IMR-90 (cell line): ENCODE measurements around the gene POU6F1. TPM values are rescaled to one million over a fixed set of nuclear protein-coding genes. Genes with fewer than 3 reads are reported as not detected.
A peak's percentile ranks its signal among the peaks of the same experiment; 100 is the strongest.

Experiments
- ATAC-seq: fragments of 200-7000 bp; cut with Tn5 transposase; 2 replicates; pipeline ENCODE4 v1.9.1; 2020; ENCODE audit warnings: low read depth, mild to moderate bottlenecking, moderate library complexity
- BruUV-seq: library from RNA; stranded (reverse); fragments of 400-500 nt; replicated peaks from 2 replicates; lab custom pipeline; 2021; lab: Mats Ljungman, UMichigan
- CTCF ChIA-PET: fragments of 300-600 bp; formaldehyde crosslinking; extraction: SDS; loops from one replicate; lab custom pipeline; 2021; ENCODE audit warnings: antibody characterized with exemption; lab: Yijun Ruan, JAX
- POLR2A ChIA-PET: fragments of 300-600 bp; sonication (Branson Sonifier 250); formaldehyde crosslinking; loops from one replicate; lab custom pipeline; 2022; ENCODE audit warnings: antibody characterized with exemption; ENCODE audit not compliant: unreplicated experiment; lab: Charles Lee
- DNase-seq: peaks from one replicate; pipeline ENCODE4 v3.0.0; 2013
- H2AFZ ChIP-seq: replicated peaks from 2 replicates; pipeline ENCODE3; 2013; ENCODE audit warnings: low read length, mild to moderate bottlenecking; ENCODE audit not compliant: poor library complexity
- H2AK5ac ChIP-seq: 2 replicates; pipeline ENCODE4 v1.6.1; 2013; ENCODE audit warnings: low read depth, low read length, inconsistent platforms
- H2AK9ac ChIP-seq: replicated peaks from 2 replicates; pipeline ENCODE3; 2013; ENCODE audit warnings: mild to moderate bottlenecking, low read depth, low read length, moderate library complexity; ENCODE audit not compliant: poor library complexity
- H2BK120ac ChIP-seq: 2 replicates; pipeline ENCODE4 v1.6.1; 2013; ENCODE audit warnings: low read depth, low read length, inconsistent platforms
- H2BK15ac ChIP-seq: 3 replicates; pipeline ENCODE4 v1.6.1; 2013; ENCODE audit warnings: low read depth, low read length, inconsistent platforms
- H2BK20ac ChIP-seq: 2 replicates; pipeline ENCODE4 v1.6.1; 2013; ENCODE audit warnings: low read depth, mild to moderate bottlenecking, inconsistent platforms, low read length, moderate library complexity
- H2BK5ac ChIP-seq: 2 replicates; pipeline ENCODE4 v1.6.1; 2013; ENCODE audit warnings: mild to moderate bottlenecking, low read depth, low read length, inconsistent platforms; ENCODE audit not compliant: poor library complexity, severe bottlenecking
- H3K14ac ChIP-seq: replicated peaks from 2 replicates; pipeline ENCODE4 v1.6.1; 2013; ENCODE audit warnings: low read depth, low read length, inconsistent platforms
- H3K18ac ChIP-seq: 2 replicates; pipeline ENCODE4 v1.6.1; 2013; ENCODE audit warnings: low read depth, low read length, control low read depth
- H3K23ac ChIP-seq: 2 replicates; pipeline ENCODE4 v1.6.1; 2013; ENCODE audit warnings: low read depth, low read length, inconsistent platforms
- H3K27ac ChIP-seq: 2 replicates; pipeline ENCODE4 v1.5.1; 2013; ENCODE audit warnings: mild to moderate bottlenecking, control low read depth, low read length; ENCODE audit not compliant: insufficient read depth
- H3K27me3 ChIP-seq: 2 replicates; pipeline ENCODE4 v1.6.1; 2013; ENCODE audit warnings: low read length; ENCODE audit not compliant: control insufficient read depth, insufficient read depth
- H3K36me3 ChIP-seq: 2 replicates; pipeline ENCODE4 v1.6.1; 2013; ENCODE audit warnings: low read length, mixed read lengths; ENCODE audit not compliant: control insufficient read depth, insufficient read depth
- H3K4ac ChIP-seq: 2 replicates; pipeline ENCODE4 v1.6.1; 2013; ENCODE audit warnings: low read depth, low read length, inconsistent platforms
- H3K4me1 ChIP-seq: 2 replicates; pipeline ENCODE4 v1.6.1; 2013; ENCODE audit warnings: low read length, mixed read lengths; ENCODE audit not compliant: control insufficient read depth, insufficient read depth
- H3K4me2 ChIP-seq: 2 replicates; pipeline ENCODE4 v1.6.1; 2013; ENCODE audit warnings: low read depth, mild to moderate bottlenecking, control low read depth, low read length, moderate library complexity
- H3K4me3 ChIP-seq: 2 replicates; pipeline ENCODE4 v1.5.1; 2013; ENCODE audit warnings: low read depth, mild to moderate bottlenecking, control low read depth, low read length, moderate library complexity; ENCODE audit not compliant: insufficient read depth
- H3K56ac ChIP-seq: 2 replicates; pipeline ENCODE4 v1.6.1; 2013; ENCODE audit warnings: low read length, inconsistent platforms; ENCODE audit not compliant: insufficient read depth; ENCODE audit errors: extremely low read depth
- H3K79me1 ChIP-seq, 2 experiments: 2 replicates each; pipeline ENCODE4 v1.6.1; 2013; ENCODE audit warnings: low read length in 2 of 2, inconsistent platforms in 1 of 2, low read depth in 1 of 2
- H3K9ac ChIP-seq: 2 replicates; pipeline ENCODE4 v1.6.1; 2013; ENCODE audit warnings: low read depth, low read length, control low read depth
- H3K9me1 ChIP-seq: 2 replicates; pipeline ENCODE4 v1.6.1; 2013; ENCODE audit warnings: low read length, inconsistent platforms; ENCODE audit not compliant: insufficient read depth
- H3K9me3 ChIP-seq: 2 replicates; pipeline ENCODE4 v1.6.1; 2013; ENCODE audit warnings: low read length; ENCODE audit not compliant: control insufficient read depth, insufficient read depth
- H4K20me1 ChIP-seq: 2 replicates; pipeline ENCODE4 v1.6.1; 2013; ENCODE audit warnings: low read length, inconsistent platforms; ENCODE audit not compliant: insufficient read depth
- H4K5ac ChIP-seq: 2 replicates; pipeline ENCODE4 v1.6.1; 2013; ENCODE audit warnings: mild to moderate bottlenecking, low read depth, low read length, control low read depth
- H4K8ac ChIP-seq, 2 experiments: 2 replicates each; pipeline ENCODE4 v1.6.1; 2013; ENCODE audit warnings: low read depth in 2 of 2, low read length in 2 of 2, control low read depth in 1 of 2, inconsistent platforms in 1 of 2
- H4K91ac ChIP-seq: 2 replicates; pipeline ENCODE4 v1.6.1; 2013; ENCODE audit warnings: low read depth, low read length, inconsistent platforms; ENCODE audit not compliant: insufficient read depth
- CHD1 ChIP-seq: IDR thresholded peaks from 2 replicates; pipeline ENCODE4 v1.6.1; 2012; ENCODE audit warnings: low read depth, low read length, improper control_type of control experiment
- MAFK ChIP-seq: IDR thresholded peaks from 2 replicates; pipeline ENCODE4 v1.6.1; 2012; ENCODE audit warnings: low read depth, low read length, improper control_type of control experiment
- SMC3 ChIP-seq: fragments of 150-350 bp; IDR thresholded peaks from 2 replicates; pipeline ENCODE4 v1.6.1; 2016; ENCODE audit warnings: low read depth, mild to moderate bottlenecking, antibody characterized with exemption, low read length, moderate library complexity
- WGBS, 2 experiments: methylation state at CpG; one replicate each; pipeline versions ENCODE4 v1.1.5 to v1.1.7; 2013; ENCODE audit warnings: missing lambda C conversion rate in 2 of 2; ENCODE audit not compliant: insufficient read length in 1 of 2; ENCODE audit errors: extremely low coverage in 2 of 2; 5-methylcytosine and 5-hydroxymethylcytosine counted together
- dilution Hi-C: fragments of 300-500 bp; cut with HindIII; formaldehyde crosslinking; loops from one replicate; pipeline ENCODE4 v1.14.3; 2018; ENCODE audit warnings: low sequenced_read_pairs; ENCODE audit not compliant: unreplicated experiment
- in situ Hi-C: fragments of 300-500 bp; cut with MboI; formaldehyde crosslinking; loops from 3 replicates; pipeline ENCODE4 v1.14.3; 2019; ENCODE audit warnings: low sequenced_read_pairs, inconsistent platforms, mixed read lengths
- intact Hi-C: fragments of 100-400 bp; cut with micrococcal nuclease; formaldehyde crosslinking; loops from 2 replicates; pipeline ENCODE4 v1.10.0; 2022
- polyA plus RNA-seq, 3 experiments: library from polyadenylated mRNA; depleted of rRNA; stranded (reverse); fragments of >200 nt; gene quantifications; 2 replicates each; pipeline ENCODE4 v1.2.3, GENCODE V29; 2012; ENCODE audit warnings: low replicate concordance in 1 of 3
- total RNA-seq: library from RNA; depleted of rRNA; stranded (reverse); fragments of >200 nt; gene quantifications from 2 replicates; pipeline ENCODE4 v1.2.3, GENCODE V29; 2012

Gene POU6F1
- total and polyA plus RNA-seq, 2 of the 4 experiments (the other 2 are of a cell fraction), result 0.90 to 3.6 TPM

DNA sequence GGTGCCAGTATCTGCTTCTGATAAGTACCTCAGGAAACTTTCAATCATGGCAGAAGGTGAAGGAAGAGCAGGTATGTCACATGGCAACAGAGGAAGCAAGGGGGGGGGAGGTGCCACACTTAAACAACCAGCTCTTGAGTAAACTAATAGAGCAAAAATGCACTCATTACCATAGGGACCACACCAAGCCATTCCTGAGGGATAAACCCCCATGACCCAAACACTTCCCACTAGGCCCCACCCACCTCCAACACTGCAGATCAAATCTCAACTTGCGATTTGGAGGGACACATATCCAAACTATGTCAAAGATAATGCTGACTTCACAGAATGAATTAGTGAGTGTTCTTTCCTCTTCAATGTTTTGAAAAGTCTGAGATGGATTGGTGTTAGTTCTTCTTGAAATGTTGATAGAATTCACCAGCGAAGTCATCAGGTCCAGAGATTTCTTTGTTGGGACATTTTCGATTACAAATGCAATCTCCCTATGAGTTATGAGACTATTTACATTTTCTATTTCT is 61.6 kb downstream of the POU6F1 start:
- WGBS, 2 experiments, result no CpG with 5 or more reads among the region's 3 CpGs

More for the DNA sequence above, 61.6 kb downstream of the POU6F1 start:
- no peaks in the 10 kb centered on the region for H3K27me3 ChIP-seq
- ATAC-seq (peak; percentile 48), DNase-seq (no peak)
- no peaks in the 10 kb centered on the region for H3K36me3 ChIP-seq
- TF ChIP-seq MAFK, result peak; percentile 61
- TF ChIP-seq SMC3, result no peak
- no peak for TF ChIP-seq CHD1
- H3K14ac ChIP-seq, result no peak overlapping the region
- no peak overlapping the region for H3K9ac ChIP-seq
- dilution Hi-C loops (no loop called here), in situ Hi-C loops (no loop called here), intact Hi-C loops (no loop called here)
- H3K23ac ChIP-seq, result peak overlapping the region; percentile 20; the same call in 1 of the 2 replicates
- H3K4ac ChIP-seq, result no peak overlapping the region
- H3K18ac ChIP-seq, result no peak overlapping the region
- no peak overlapping the region for H4K91ac ChIP-seq
- peak overlapping the region; percentile 61 for H2AK9ac ChIP-seq
- no peak overlapping the region for H3K56ac ChIP-seq
- H4K8ac ChIP-seq, result no peak overlapping the region
- H4K5ac ChIP-seq, result no peak overlapping the region
- no TSS peak for BruUV-seq
- no peak overlapping the region for H2BK20ac ChIP-seq
- H3K4me3 ChIP-seq, result no peak overlapping the region
- H2BK15ac ChIP-seq, result no peak overlapping the region
- H3K4me1 ChIP-seq, result peaks cover 2% of the 10 kb centered on the region; the same call in 1 of the 2 replicates
- ChIA-PET POLR2A (interaction anchor here (0.6 kb wide), 1 partner anchor 12 kb away, joined by 3 read pairs; no protein-coding TSS in a partner anchor), CTCF (no interaction called here)
- H2AK5ac ChIP-seq, result no peak overlapping the region
- H2BK5ac ChIP-seq, result no peak overlapping the region
- H2AFZ ChIP-seq, result no peak overlapping the region
- no peak overlapping the region for H3K4me2 ChIP-seq
- no peak overlapping the region for H3K27ac ChIP-seq
- H3K9me1 ChIP-seq, result peaks cover 3% of the 10 kb centered on the region
- H4K20me1 ChIP-seq, result peaks cover 19% of the 10 kb centered on the region
- H3K9me3 ChIP-seq, result no peaks in the 10 kb centered on the region
- peaks cover 31 to 57% of the 10 kb centered on the region in 2 experiments for H3K79me1 ChIP-seq
- H2BK120ac ChIP-seq, result no peak overlapping the region
